ENCODE measurements around the gene HAAO. TPM values are rescaled to one million over a fixed set of nuclear protein-coding genes. Genes with fewer than 3 reads are reported as not detected.

Gene HAAO
- total RNA-seq, 1 experiment from 2014 or later, result 6.6 TPM

DNA sequence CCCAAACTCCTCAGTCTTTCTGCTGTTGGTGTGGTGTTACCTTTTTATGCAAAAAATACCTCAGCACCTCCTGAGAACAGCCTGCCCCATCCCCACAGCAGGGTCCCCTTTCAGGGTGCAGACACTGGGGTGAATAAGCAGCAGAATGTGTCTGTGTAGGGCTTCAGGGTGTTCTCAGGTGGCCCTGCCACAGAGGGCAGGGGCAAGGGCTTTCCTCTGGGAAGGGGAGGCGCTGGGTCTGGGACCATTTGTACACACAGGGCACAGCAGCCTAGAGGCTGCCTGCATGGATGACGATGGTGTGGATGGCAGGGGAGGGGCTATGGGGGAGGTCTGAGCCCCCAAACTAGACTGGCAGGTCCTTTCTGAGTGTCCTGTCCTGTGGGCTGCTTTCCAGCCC, 2.6 kb downstream of the HAAO start:
- no peaks in the 10 kb centered on the region for H3K4me1 ChIP-seq (ENCODE audit: insufficient read depth, low read length)
- no peak for DNase-seq
- H3K23me2 ChIP-seq (ENCODE audit: insufficient read length, low read depth, low read length, poor library complexity, severe bottlenecking), result peaks cover 13% of the 10 kb centered on the region
- no peaks in the 10 kb centered on the region for H4K20me1 ChIP-seq (ENCODE audit: control insufficient read depth, insufficient read depth, insufficient read length)
- H3K27me3 Mint-ChIP-seq (ENCODE audit: low read depth), result peaks cover 37% of the 10 kb centered on the region
- no peak overlapping the region for H3K4ac ChIP-seq (ENCODE audit: low read depth, low read length)
- no peaks in the 10 kb centered on the region for H3K79me1 ChIP-seq (ENCODE audit: insufficient read depth, low read depth, low read length, poor library complexity, severe bottlenecking)
- H3T11ph ChIP-seq (ENCODE audit: low read length), result no peak overlapping the region
- H3K18ac ChIP-seq (ENCODE audit: insufficient read length, low read depth, low read length), result no peak overlapping the region
- no peak overlapping the region for H4K91ac ChIP-seq (ENCODE audit: insufficient read length, low read depth, low read length)
- peaks cover 0 to 2% (median 0%) of the 10 kb centered on the region in 3 experiments; a peak in 4 of 7 replicates for H3K36me3 Mint-ChIP-seq (ENCODE audit: insufficient read depth in 1 of 3, low read depth in 3 of 3)
- no peak overlapping the region for H3K9ac ChIP-seq (ENCODE audit: extremely low read depth, insufficient read length, low read length)
- no peak overlapping the region for H2BK12ac ChIP-seq (ENCODE audit: insufficient read length, low read depth, low read length)
- no peak overlapping the region for H2BK5ac ChIP-seq (ENCODE audit: insufficient read length, low read length)
- no peaks in the 10 kb centered on the region for H3K9me3 Mint-ChIP-seq
- H3K27ac ChIP-seq (ENCODE audit: insufficient read length, low read depth, low read length), result no peak overlapping the region
- H3K27ac Mint-ChIP-seq, result no peak overlapping the region
- H2BK15ac ChIP-seq (ENCODE audit: low read depth, low read length), result no peak overlapping the region
- no peak overlapping the region for H3K14ac ChIP-seq (ENCODE audit: insufficient read depth, low read length)
- H3K4me2 ChIP-seq (ENCODE audit: insufficient read depth, insufficient read length, low read length), result no peak overlapping the region
- H2AK5ac ChIP-seq (ENCODE audit: insufficient read length, low read length), result no peak overlapping the region
- H3K79me2 ChIP-seq (ENCODE audit: insufficient read depth, low read length), result no peaks in the 10 kb centered on the region
- H3K4me1 Mint-ChIP-seq, result peaks cover 27 to 54% of the 10 kb centered on the region in 2 experiments
- no peak overlapping the region for H2BK120ac ChIP-seq (ENCODE audit: low read depth, low read length, poor library complexity, severe bottlenecking)
- no CpG with 5 or more reads among the region's 2 CpGs for WGBS (ENCODE audit: extremely low coverage, insufficient read length, low lambda C conversion rate)
- H3K27me3 ChIP-seq (ENCODE audit: insufficient read depth, low read length), result peaks cover 7% of the 10 kb centered on the region; the same call in 1 of the 2 replicates
- no peak overlapping the region for H3K56ac ChIP-seq (ENCODE audit: insufficient read length, low read depth, low read length)
- H2BK20ac ChIP-seq (ENCODE audit: low read depth, low read length, poor library complexity, severe bottlenecking), result no peak overlapping the region
- H4K5ac ChIP-seq (ENCODE audit: insufficient read length, low read depth, low read length), result no peak overlapping the region
- no peak overlapping the region for H3K23ac ChIP-seq (ENCODE audit: insufficient read length, low read depth, low read length)
- H3K4me3 Mint-ChIP-seq, result no peak overlapping the region
- no peak for TF ChIP-seq CTCF (conservative IDR thresholded peaks at IDR 0.05)
- H4K8ac ChIP-seq (replicated peaks; ENCODE audit: insufficient read length, low read depth, low read length), result no peak overlapping the region
- no peak overlapping the region for H2AFZ ChIP-seq (ENCODE audit: low read length)
- no peaks in the 10 kb centered on the region for H3K9me3 ChIP-seq (ENCODE audit: control insufficient read depth, low read depth, low read length)

All from H9 (cell line).